ENCODE data around the gene USP32. TPM values are rescaled to one million over a fixed set of nuclear protein-coding genes. Genes with fewer than 3 reads are reported as not detected.

Gene USP32
- total and polyA plus RNA-seq, 2 of the 8 experiments (the other 6 are each of a cell fraction or from before 2014, with no cell fraction given), result 29.6 to 112 TPM

DNA sequence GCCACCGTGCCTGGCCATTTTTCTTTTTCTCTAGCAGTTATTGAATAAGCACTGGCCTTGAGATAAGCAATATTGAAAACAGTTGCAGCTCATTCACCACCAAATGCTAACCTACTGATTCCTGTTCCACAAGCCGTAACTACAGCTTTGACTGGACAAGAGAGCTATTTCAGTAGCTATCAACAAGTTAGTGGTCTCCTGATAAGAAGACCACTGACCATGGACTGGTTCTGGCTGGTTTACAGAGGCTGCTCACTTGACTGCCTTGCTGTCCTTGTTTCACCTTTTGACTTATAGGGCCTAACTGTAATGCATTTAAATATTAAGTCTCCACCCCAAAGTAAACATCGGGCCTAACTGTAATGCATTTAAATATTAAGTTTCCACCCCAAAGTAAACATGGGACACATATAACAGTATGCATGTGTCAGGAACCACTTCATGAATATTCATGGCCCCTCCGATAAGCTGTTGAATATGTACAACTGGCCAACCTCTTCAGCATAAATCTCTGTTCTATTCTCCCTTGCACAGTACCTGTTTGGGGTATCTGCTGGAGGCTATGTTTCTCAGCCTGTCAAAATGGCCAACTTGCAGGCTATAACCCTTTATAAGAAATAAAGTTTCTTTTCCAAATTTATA, 94.1 kb downstream of the USP32 start:
- no peak overlapping the region for H2AFZ ChIP-seq (ENCODE audit: low read length)
- FAIRE-seq (no peak), DNase-seq (ENCODE audit: low read depth in 1 of 2, low spot score in 2 of 2) (no peak)
- H3K27me3 ChIP-seq (replicated peaks in 1 of 4; ENCODE audit: control insufficient read depth in 3 of 4, extremely low read depth in 1 of 4, insufficient read depth in 3 of 4, low read length in 3 of 4), result no peaks in the 10 kb centered on the region
- no peak overlapping the region for H3K14ac ChIP-seq (ENCODE audit: insufficient read length)
- no peaks in the 10 kb centered on the region for H3K79me1 ChIP-seq (ENCODE audit: low read depth, low read length)
- ChIA-PET POLR2A (ENCODE audit: partially characterized antibody) (interaction anchor here (1.2 kb wide), 1 partner anchor 25 kb away, joined by 3 read pairs; no protein-coding TSS in a partner anchor), CTCF (ENCODE audit: partially characterized antibody) (interaction anchor here (0.6 to 1.2 kb wide), 2 partner anchors 8 to 156 kb away, joined by 3 read pairs; no protein-coding TSS in a partner anchor)
- H3K27ac ChIP-seq (ENCODE audit: low read depth, low read length), result no peak overlapping the region
- no peaks in the 10 kb centered on the region for H3K4me1 ChIP-seq (replicated peaks in 1 of 4; ENCODE audit: control insufficient read depth in 3 of 4, insufficient read depth in 4 of 4, low read length in 3 of 4)
- no peak overlapping the region for H4K8ac ChIP-seq (ENCODE audit: extremely low read depth, insufficient read depth, low read length)
- no peak overlapping the region for H3K23ac ChIP-seq (ENCODE audit: insufficient read length)
- H2BK15ac ChIP-seq (ENCODE audit: low read length), result no peak overlapping the region
- no peaks in the 10 kb centered on the region for H3K9me3 ChIP-seq (ENCODE audit: insufficient read depth in 2 of 2, low read depth in 1 of 2, low read length in 1 of 2)
- peaks cover 0 to 9% (median 2%) of the 10 kb centered on the region in 4 experiments; a peak in 2 of 8 replicates for H3K36me3 ChIP-seq (ENCODE audit: control insufficient read depth in 2 of 4, insufficient read depth in 4 of 4, low read length in 3 of 4)
- TF ChIP-seq FOSL1 (IDR thresholded peaks at IDR 0.05; ENCODE audit: insufficient read depth, low read depth, low read length) (no peak), JUND (IDR thresholded peaks at IDR 0.05; ENCODE audit: low read length) (no peak), TAF1 (IDR thresholded peaks at IDR 0.05; ENCODE audit: low read depth, low read length) (no peak), CHD1 (IDR thresholded peaks at IDR 0.05; ENCODE audit: low read depth, low read length) (no peak), CHD2 (IDR thresholded peaks at IDR 0.05; ENCODE audit: low read length) (no peak), EZH2 (IDR thresholded peaks at IDR 0.05; ENCODE audit: low read depth, low read length, severe bottlenecking) (no peak), SIX5 (IDR thresholded peaks at IDR 0.05; ENCODE audit: low read depth, low read length) (no peak), MAFK (IDR thresholded peaks at IDR 0.05; ENCODE audit: low read depth, low read length) (no peak), BCL11A (IDR thresholded peaks at IDR 0.05; ENCODE audit: low read depth in 2 of 2, low read length in 2 of 2) (no peak), KDM5A (IDR thresholded peaks at IDR 0.05; ENCODE audit: low read length) (no peak), RBBP5 (IDR thresholded peaks at IDR 0.05; ENCODE audit: borderline replicate concordance, low read depth, low read length) (no peak)
- H2BK12ac ChIP-seq (ENCODE audit: low read depth, low read length), result no peak overlapping the region
- no peak overlapping the region for H3K4me2 ChIP-seq (ENCODE audit: insufficient read depth in 1 of 2, low read depth in 2 of 2, low read length in 2 of 2)
- H2BK20ac ChIP-seq (ENCODE audit: low read length), result no peak overlapping the region
- no peaks in the 10 kb centered on the region for H4K20me1 ChIP-seq (replicated peaks in 1 of 2; ENCODE audit: control insufficient read depth in 1 of 2, insufficient read depth in 2 of 2, low read length in 2 of 2)
- no peak overlapping the region for H3K9ac ChIP-seq (replicated peaks in 1 of 4; ENCODE audit: extremely low read depth in 1 of 4, low read depth in 3 of 4, low read length in 3 of 4)
- 95% methylated on average over 4 of the region's 4 CpGs; no CpG with 5 or more reads in 1 of the 2 experiments for WGBS, 2 experiments (ENCODE audit: extremely low coverage in 1 of 2, insufficient coverage in 1 of 2, insufficient read length in 1 of 2, insufficient replicate concordance in 2 of 2, low coverage in 1 of 2, low lambda C conversion rate in 2 of 2, missing lambda C conversion rate in 1 of 2)
- no peak overlapping the region for H2BK5ac ChIP-seq (ENCODE audit: low read depth, low read length)
- H3K4me3 ChIP-seq (ENCODE audit: extremely low read depth in 1 of 4, insufficient read depth in 2 of 4, low read depth in 3 of 4, low read length in 4 of 4), result no peak overlapping the region
- no peak overlapping the region for H3K4ac ChIP-seq (replicated peaks; ENCODE audit: insufficient read length, low read depth, low read length)
- H3K18ac ChIP-seq (ENCODE audit: extremely low read depth, low read length), result no peak overlapping the region
- H4K91ac ChIP-seq (replicated peaks; ENCODE audit: insufficient read length, low read length), result no peak overlapping the region
- no peak overlapping the region for H3K56ac ChIP-seq (replicated peaks; ENCODE audit: insufficient read length, low read depth, low read length)
- H4K5ac ChIP-seq (ENCODE audit: insufficient read length, low read depth, low read length), result no peak overlapping the region
- H3K79me2 ChIP-seq (ENCODE audit: control insufficient read depth in 1 of 2, insufficient read depth in 2 of 2, low read length in 2 of 2), result peaks cover 0 to 45% of the 10 kb centered on the region in 2 experiments; a peak in 2 of 4 replicates
- no peaks in the 10 kb centered on the region for H3K23me2 ChIP-seq (ENCODE audit: low read depth, low read length)
- no peak overlapping the region for H2AK5ac ChIP-seq (ENCODE audit: low read depth, low read length)
- no peak overlapping the region for H2BK120ac ChIP-seq (replicated peaks; ENCODE audit: low read depth, low read length)
